ENCODE data around the gene CDH4.
"Not testable (repeated sequence)": the region's sequence is repeated elsewhere in the genome, so short reads cannot be mapped to it uniquely, and the experiment has no call there.

CDH4 gene

DNA sequence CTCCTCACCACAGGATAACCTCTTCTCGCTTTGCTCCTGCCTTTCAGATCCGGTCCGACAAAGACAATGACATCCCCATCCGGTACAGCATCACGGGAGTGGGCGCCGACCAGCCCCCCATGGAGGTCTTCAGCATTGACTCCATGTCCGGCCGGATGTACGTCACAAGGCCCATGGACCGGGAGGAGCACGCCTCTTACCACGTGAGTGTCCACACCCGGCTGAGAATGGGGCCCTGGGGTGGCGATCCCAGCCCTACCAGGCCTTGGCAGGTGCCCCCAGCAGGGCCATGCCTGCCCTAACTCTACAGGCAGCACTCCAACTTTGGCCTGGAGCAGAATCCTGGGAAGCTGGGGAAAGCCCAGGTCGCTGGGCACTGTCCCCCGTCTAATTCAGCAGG is 592.6 kb downstream of the CDH4 start:
- no peak for DNase-seq

- DNase-seq: no peak
Measured at GRCh38 chr20:61845233-61845671, 593.2 kb downstream of the CDH4 start.

- no peak for DNase-seq
Measured at GRCh38 chr20:61846074-61846473, 594.0 kb downstream of the CDH4 start.

DNA sequence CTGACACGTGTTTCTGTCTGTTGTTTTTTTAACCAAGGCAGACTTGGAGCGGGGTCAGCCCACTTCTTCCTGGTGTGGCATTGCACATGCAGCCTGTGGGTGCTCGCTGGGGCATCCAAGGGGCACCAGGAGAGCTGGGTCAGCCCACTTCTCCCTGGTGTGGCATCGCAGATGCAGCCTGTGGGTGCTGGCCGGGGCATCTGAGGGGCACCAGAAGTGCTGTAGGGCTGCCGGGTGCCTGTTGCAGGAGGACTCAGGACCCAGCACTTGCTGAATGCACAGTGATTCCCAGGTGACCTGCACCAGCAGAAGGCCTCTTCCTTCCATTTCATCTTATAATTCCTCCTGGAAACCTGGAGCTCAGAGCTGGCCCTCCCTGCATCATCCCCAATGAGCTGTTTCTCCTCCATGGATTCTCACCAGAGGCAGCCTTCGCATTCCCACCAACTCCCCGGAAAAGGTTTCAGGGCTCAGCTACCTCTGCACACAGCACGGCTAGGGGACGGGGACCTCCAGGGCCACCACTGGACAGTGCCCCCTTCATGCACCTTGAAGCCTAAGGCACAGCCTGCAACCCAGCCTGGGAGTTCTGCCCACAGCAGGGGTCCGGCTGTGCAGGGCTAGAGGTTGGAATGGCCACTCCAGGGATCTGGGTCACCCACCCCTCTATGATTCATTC is 594.8 kb downstream of the CDH4 start:
- no peak for DNase-seq

DNA sequence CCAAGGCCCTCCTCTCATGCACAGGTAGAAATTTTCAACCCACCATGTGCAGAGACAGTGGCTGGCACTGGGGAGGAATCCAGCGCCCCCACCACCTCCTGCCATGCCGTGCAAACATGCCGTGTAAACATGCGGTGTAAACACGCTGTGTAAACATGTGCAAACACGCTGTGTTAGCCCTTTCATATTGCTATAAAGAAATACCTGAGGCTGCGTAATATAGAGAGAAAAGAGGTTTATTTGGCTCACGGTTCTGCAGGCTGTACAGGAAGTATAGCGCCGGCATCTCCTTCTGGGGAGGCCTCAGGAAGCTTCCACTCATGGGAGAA is 595.3 kb downstream of the CDH4 start:
- DNase-seq: no peak

DNA sequence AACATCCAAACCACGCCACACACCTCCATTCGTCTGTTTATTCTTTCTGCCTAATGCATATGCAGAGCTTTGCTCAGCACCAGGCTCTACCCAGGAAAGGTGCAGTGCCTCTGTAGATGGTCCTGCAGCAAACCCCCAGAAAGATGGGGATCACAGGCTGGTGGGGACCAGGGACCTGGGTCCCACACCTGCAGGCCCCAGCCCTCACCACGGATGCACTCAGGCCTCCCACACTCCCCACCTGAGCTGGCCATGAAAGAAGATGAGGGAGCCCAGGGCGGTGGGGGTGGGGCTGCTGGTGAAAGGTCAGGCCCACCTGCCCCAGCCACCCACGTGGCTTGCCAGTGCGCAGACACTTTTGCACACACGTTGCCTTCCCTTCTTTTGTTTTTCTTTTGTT is 595.9 kb downstream of the CDH4 start:
- no peak for DNase-seq

GRCh38 chr20:61848851-61849250 is 596.8 kb downstream of the CDH4 start:
- no peak for DNase-seq

- DNase-seq: no peak
Measured at GRCh38 chr20:61849376-61849775, 597.3 kb downstream of the CDH4 start.

GRCh38 chr20:61849822-61850221 is 597.8 kb downstream of the CDH4 start:
- DNase-seq: no peak

- no peak for DNase-seq
Measured at GRCh38 chr20:61850457-61850856, 598.4 kb downstream of the CDH4 start.

GRCh38 chr20:61850926-61851900 is 599.2 kb downstream of the CDH4 start:
- DNase-seq: no peak

DNA sequence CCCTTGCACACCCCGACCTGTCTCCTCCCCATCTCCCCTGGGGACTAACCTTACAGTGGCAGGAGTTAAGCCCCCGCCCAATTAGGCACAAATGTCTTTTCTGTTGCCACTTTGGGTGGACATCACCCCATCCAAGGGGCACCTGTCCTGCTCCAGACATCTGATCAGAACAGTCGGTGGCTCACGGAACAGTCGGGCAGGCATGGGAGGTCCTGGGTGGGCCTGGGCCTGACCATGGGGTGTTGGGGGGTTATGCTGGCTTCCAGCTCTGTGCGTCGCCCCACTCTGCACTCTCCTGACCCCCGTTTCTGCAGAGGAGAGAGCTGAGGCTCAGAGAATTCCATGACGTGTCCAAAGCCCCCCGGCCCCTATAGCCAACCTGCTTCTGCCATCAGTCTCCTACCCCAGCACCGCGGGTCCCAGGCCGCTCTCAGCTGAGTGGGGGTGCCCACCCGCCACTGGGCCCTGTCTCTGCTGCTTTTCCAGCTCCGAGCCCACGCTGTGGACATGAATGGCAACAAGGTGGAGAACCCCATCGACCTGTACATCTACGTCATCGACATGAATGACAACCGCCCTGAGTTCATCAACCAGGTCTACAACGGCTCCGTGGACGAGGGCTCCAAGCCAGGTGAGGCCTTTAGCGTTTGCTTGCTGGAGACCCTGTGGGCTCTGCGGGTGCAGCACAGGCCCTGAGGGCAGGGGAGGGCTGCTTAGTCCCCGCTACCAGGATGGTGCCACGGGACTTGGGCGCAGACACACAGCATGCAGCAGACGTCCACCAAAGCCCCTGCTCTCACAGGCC is 600.4 kb downstream of the CDH4 start:
- DNase-seq: no peak

DNA sequence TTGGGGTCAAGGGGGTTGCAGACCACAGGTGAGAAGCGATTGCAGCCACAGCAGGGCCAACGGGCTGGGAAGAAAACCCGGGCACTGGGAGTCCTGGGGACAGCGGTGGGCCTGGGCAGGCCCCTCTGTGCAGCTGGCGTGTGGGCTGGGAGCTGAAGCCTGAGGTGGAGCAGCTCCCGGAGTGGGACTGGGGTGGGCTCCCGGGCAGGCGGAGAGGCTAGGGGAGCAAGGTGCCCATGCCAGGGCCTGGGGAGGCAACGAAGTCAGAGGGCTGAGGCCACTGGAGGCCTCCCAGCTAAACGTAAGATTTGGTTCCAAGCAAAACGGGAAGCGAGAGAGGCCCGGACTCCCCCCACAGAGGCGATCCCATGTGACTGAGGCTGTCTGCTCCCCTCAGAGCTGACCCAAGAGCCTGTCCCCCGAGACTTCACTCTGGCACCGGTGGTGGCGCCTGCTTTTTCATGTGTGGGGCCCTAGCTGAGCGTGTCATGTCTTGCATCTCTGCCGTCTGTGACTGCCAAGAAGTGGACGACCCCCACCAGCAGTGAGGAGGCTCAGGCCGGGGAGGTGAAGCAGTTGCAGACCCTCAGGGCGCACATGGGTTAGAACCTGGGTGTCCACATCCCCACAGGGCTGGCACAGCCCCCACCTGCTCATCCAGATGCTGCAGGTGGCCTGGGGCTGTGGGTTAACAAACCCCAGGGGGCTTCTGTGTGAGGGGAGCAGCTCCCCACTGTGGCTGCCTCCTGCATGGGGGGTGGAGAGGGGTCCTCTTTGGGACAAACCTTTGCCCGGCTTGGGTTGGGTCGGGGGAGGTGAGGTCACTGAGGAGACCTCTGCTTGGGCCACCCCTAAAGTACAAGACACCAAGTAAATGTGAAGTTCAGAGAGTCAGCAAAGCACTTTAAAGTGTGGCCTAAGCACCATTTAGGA is 601.3 kb downstream of the CDH4 start:
- DNase-seq: no peak

DNA sequence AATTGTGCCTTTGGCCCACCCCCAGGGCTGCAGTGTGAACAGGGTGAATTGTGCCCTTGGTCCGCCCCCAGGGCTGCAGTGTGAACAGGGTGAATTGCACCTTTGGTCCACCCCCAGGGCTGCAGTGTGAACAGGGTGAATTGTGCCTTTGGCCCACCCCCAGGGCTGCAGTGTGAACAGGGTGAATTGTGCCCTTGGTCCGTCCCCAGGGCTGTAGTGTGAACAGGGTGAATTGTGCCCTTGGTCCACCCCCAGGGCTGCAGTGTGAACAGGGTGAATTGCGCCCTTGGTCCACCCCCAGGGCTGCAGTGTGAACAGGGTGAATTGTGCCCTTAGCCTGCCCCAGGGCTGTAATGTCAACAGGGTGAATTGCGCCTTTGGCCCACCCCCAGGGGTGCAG is 602.5 kb downstream of the CDH4 start:
- not testable (repeated sequence) for DNase-seq

DNA sequence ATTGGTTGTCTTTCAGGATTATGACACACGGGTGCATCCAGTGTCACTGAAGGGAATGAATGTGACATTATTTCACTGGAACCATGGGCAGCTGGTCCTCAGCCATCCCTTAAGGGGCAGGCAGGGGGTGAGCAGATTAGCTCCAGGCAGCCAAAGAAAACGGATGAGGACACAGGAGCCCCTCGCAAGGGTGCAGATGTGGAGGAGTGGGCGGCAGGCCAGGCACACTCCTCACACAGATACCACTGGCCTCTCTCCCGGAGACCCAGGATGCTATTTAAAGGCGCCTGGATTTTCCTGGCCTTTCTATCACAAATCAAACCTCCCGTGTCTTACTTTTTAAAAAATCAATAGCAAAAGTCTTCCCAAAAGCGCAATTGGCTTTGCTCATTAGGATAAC is 603.2 kb downstream of the CDH4 start:
- DNase-seq: no peak

GRCh38 chr20:61856626-61857413 is 604.8 kb downstream of the CDH4 start:
- no peak for DNase-seq

DNA sequence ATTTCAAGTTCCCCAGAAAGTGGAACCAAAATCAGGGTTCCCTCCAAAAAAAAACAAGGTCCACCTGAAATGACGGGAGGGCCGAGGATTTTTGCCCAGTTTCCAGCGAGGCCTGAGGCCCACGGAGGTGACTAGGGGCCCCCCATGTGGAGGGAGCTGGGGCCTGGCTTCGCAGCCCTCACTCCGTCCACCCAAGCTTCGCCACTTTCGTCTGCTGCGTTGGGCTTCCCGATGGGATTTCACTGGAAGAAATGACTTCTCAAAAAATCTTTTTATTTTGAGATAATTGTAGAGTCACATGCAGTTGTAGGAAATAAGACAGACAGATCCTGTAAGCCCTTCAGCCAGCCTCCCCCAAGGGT is 605.3 kb downstream of the CDH4 start:
- DNase-seq: no peak

GRCh38 chr20:61857884-61858283 is 605.8 kb downstream of the CDH4 start:
- DNase-seq: no peak

DNA sequence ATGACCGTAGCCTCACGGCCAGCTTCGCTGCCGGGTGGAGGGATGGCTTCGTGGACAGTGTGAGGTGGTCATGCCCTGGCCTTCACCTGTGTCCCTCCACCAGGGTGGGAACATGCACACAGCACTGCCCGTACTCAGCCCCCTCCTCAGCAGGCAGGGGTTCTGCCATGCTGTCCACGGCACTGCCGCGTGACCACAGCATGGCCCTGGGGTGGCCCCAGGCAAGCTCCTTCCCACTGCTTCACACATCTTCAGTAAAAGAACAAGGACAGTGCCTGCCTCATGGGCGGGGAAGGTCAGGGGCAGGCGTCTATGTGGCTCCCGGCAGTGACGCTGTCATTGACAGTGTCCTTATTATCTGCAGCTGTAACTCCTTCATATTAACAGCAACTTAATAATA is 607.7 kb downstream of the CDH4 start:
- no peak for DNase-seq

GRCh38 chr20:61860260-61860987 is 608.4 kb downstream of the CDH4 start:
- no peak for DNase-seq

Data from hematopoietic multipotent progenitor cell treated with erythropoietin and hydrocortisone succinate and interleukin-3 and kit ligand, for 6 days (in vitro differentiated cells).